B cell (primary cell): Measurements from ENCODE around the gene HNRNPD. TPM values are rescaled to one million over a fixed set of nuclear protein-coding genes. Genes with fewer than 3 reads are reported as not detected.

ENCODE experiments used
- ATAC-seq: fragments of 200-7000 bp; cut with Tn5 transposase; one replicate; pipeline ENCODE4 v1.10.0; 2021; ENCODE audit warnings: low read depth, mild to moderate bottlenecking, moderate number of reproducible peaks, moderate library complexity
- CTCF ChIA-PET: fragments of 350-600 bp; sonication (Branson Sonifier 250); formaldehyde crosslinking; loops from one replicate; lab custom pipeline; 2021; ENCODE audit warnings: antibody characterized with exemption, inconsistent platforms; lab: Charles Lee
- POLR2A ChIA-PET: fragments of 350-600 bp; sonication (Branson Sonifier 250); formaldehyde crosslinking; loops from one replicate; lab custom pipeline; 2021; ENCODE audit warnings: antibody characterized with exemption; lab: Charles Lee
- DNase-seq: peaks from one replicate; pipeline ENCODE4 v3.0.0; 2013
- H2AFZ ChIP-seq: 2 replicates; pipeline ENCODE4 v1.6.1; 2012; ENCODE audit warnings: mild to moderate bottlenecking, low read depth, low read length; ENCODE audit not compliant: insufficient read depth, poor library complexity, severe bottlenecking
- H3K27ac ChIP-seq, 2 donors: 1 replicate in 1 of 2; 2 replicates in 1 of 2; pipeline ENCODE4 v1.5.1; 2012 to 2013; ENCODE audit warnings: low read length in 2 of 2, mild to moderate bottlenecking in 2 of 2, moderate library complexity in 1 of 2
- H3K27me3 ChIP-seq, 4 experiments: fragments of 200-600 bp in 1 of 4; sonication (generic) in 1 of 4; replicated peaks in 1 of 4; 1 replicate in 2 of 4; 2 replicates in 2 of 4; pipeline versions ENCODE4 v1.6.1 to v1.7.0; 2013 to 2016; ENCODE audit warnings: low read length in 3 of 4, mild to moderate bottlenecking in 2 of 4, mixed read lengths in 1 of 4, moderate library complexity in 1 of 4; ENCODE audit not compliant: insufficient read depth in 4 of 4, control insufficient read depth in 3 of 4; ENCODE audit errors: control extremely low read depth in 1 of 4
- H3K36me3 ChIP-seq, 2 experiments: replicated peaks in 1 of 2; 1 replicate in 1 of 2; 2 replicates in 1 of 2; pipeline versions ENCODE4 v1.6.1 to v1.7.1; 2013; ENCODE audit warnings: low read length in 1 of 2; ENCODE audit not compliant: insufficient read depth in 2 of 2, control insufficient read depth in 1 of 2; ENCODE audit errors: control extremely low read depth in 1 of 2, extremely low read depth in 1 of 2
- H3K4me1 ChIP-seq, 2 donors: fragments of 200-600 bp in 1 of 2; sonication (generic) in 1 of 2; 1 replicate in 1 of 2; 2 replicates in 1 of 2; pipeline versions ENCODE4 v1.5.1 to v1.6.1; 2013 to 2017; ENCODE audit warnings: low read length in 2 of 2; ENCODE audit not compliant: control insufficient read depth in 2 of 2, insufficient read depth in 2 of 2
- H3K4me2 ChIP-seq: replicated peaks from 2 replicates; pipeline ENCODE3; 2012; ENCODE audit warnings: mild to moderate bottlenecking, low read depth, low read length; ENCODE audit not compliant: poor library complexity, severe bottlenecking
- H3K4me3 ChIP-seq, 5 experiments: fragments of 200-600 bp in 1 of 5; sonication (generic) in 1 of 5; 1 replicate in 3 of 5; 2 replicates in 2 of 5; pipeline versions ENCODE4 v1.5.1 to v1.7.0; 2011 to 2016; ENCODE audit warnings: low read length in 4 of 5, mild to moderate bottlenecking in 4 of 5, low read depth in 2 of 5, control low read depth in 1 of 5, moderate library complexity in 1 of 5; ENCODE audit not compliant: insufficient read depth in 1 of 5; ENCODE audit errors: control extremely low read depth in 1 of 5, extremely low read depth in 1 of 5
- H3K79me2 ChIP-seq: fragments of 200-600 bp; sonication (generic); one replicate; pipeline ENCODE4 v1.6.0; 2016; ENCODE audit warnings: low read length; ENCODE audit not compliant: control insufficient read depth, insufficient read depth
- H3K9ac ChIP-seq: fragments of 200-600 bp; sonication (generic); 2 replicates; pipeline ENCODE4 v1.6.1; 2017; ENCODE audit warnings: mild to moderate bottlenecking, low read length, moderate library complexity
- H3K9me3 ChIP-seq, 3 donors: one replicate each; pipeline versions ENCODE4 v1.6.1 to v1.7.1; 2013; ENCODE audit warnings: low read length in 2 of 3; ENCODE audit not compliant: control insufficient read depth in 2 of 3, insufficient read depth in 1 of 3; ENCODE audit errors: control extremely low read depth in 1 of 3
- H4K20me1 ChIP-seq: 2 replicates; pipeline ENCODE4 v1.6.0; 2012; ENCODE audit warnings: mild to moderate bottlenecking, low read length; ENCODE audit not compliant: insufficient read depth, control insufficient read depth, poor library complexity, severe bottlenecking
- H3K27ac Mint-ChIP-seq: one replicate; pipeline ENCODE4 v1.8.0; 2021; ENCODE audit warnings: mixed read lengths
- H3K27me3 Mint-ChIP-seq: one replicate; pipeline ENCODE4 v1.8.0; 2021; ENCODE audit warnings: mixed read lengths
- H3K4me1 Mint-ChIP-seq: one replicate; pipeline ENCODE4 v1.8.0; 2021; ENCODE audit warnings: mixed read lengths
- H3K4me3 Mint-ChIP-seq: one replicate; pipeline ENCODE4 v1.8.0; 2021; ENCODE audit warnings: mixed read lengths
- H3K9me3 Mint-ChIP-seq: one replicate; pipeline ENCODE4 v1.8.0; 2022; ENCODE audit warnings: mixed read lengths; ENCODE audit not compliant: insufficient read depth
- EZH2 ChIP-seq: IDR thresholded peaks from 2 replicates; pipeline ENCODE4 v1.6.1; 2012; ENCODE audit warnings: borderline replicate concordance, low read depth, mild to moderate bottlenecking, moderate library complexity, low read length; ENCODE audit not compliant: insufficient read depth, poor library complexity, severe bottlenecking
- WGBS: methylation state at CpG from one replicate; pipeline ENCODE4 v1.1.5; 2013; ENCODE audit warnings: missing lambda C conversion rate; ENCODE audit not compliant: insufficient coverage; 5-methylcytosine and 5-hydroxymethylcytosine counted together
- intact Hi-C: fragments of 100-400 bp; cut with micrococcal nuclease; formaldehyde crosslinking; loops from one replicate; pipeline ENCODE4 v1.10.0; 2022
- polyA plus RNA-seq: library from polyadenylated mRNA; depleted of rRNA; stranded (reverse); fragments of >200 nt; gene quantifications from 2 replicates; pipeline ENCODE4 v1.2.3, GENCODE V29; 2012
- total RNA-seq, 2 donors: library from RNA; stranded (reverse); fragments of 120-200 nt in 1 of 2; gene quantifications; 1 replicate in 1 of 2; 2 replicates in 1 of 2; pipeline versions ENCODE4 v1.2.3 to v1.2.4, GENCODE V29; 2013 to 2022
- TF ChIP-seq, protein P1 (sequence below): fragments of 200-600 bp; IDR thresholded peaks from one replicate; pipeline ENCODE4 v1.8.0; 2022; ENCODE audit warnings: antibody characterized with exemption, mild to moderate bottlenecking

The HNRNPD gene
- total and polyA plus RNA-seq, 2 donors (not counting 1 experiment from before 2014, with no cell fraction given) = 120 to 280 TPM

DNA sequence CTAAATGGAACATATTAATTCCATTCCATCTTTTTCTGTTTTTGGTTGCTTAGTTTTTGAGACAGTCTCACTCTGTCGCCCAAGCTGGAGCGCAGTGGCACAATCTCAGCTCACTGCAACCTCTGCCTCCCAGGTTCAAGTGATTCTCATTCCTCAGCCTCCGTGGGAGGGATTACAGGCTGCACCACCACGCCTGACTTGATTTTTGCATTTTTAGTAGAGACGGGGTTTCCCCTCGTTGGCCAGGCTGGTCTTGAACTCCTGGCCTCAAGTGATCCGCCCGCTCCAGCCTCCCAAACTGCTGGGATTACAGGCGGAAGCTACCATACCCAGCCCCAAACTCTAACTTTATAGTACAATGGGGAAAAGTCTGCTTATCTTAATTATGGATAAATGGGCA is 11.2 kb downstream of the HNRNPD start:
- Histone ChIP-seq H3K9me3 (no peaks in the 10 kb centered on the region), H3K9ac (no peak overlapping the region), H2AFZ (no peak overlapping the region), H3K27ac (peak overlapping the region; percentile 38 to 69), H4K20me1 (peaks cover 66% of the 10 kb centered on the region), H3K27me3 (no peaks in the 10 kb centered on the region), H3K36me3 (peaks cover 3 to 35% of the 10 kb centered on the region in 2 experiments), H3K4me2 (peak overlapping the region; percentile 42), H3K4me1 (peaks cover 49 to 78% of the 10 kb centered on the region in 2 donors), H3K79me2 (peaks cover 98% of the 10 kb centered on the region), H3K4me3 (no peak overlapping the region)
- WGBS = 64% methylated on average over 2 of the region's 9 CpGs
- Mint-ChIP-seq H3K27me3 (no peaks in the 10 kb centered on the region), H3K9me3 (no peaks in the 10 kb centered on the region), H3K4me3 (peak overlapping the region; percentile 50), H3K4me1 (peaks cover 78% of the 10 kb centered on the region), H3K27ac (peak overlapping the region; percentile 75)
- CTCF ChIA-PET = interaction anchor here (0.7 to 3.6 kb wide), 5 partner anchors 9 to 87 kb away, joined by 3 to 31 read pairs (median 3); no protein-coding TSS in a partner anchor
- POLR2A ChIA-PET = interaction anchor here (0.8 kb wide), 1 partner anchor 12 kb away, joined by 3 read pairs; the partner anchor contains the start of gene HNRNPD
- ATAC-seq (peak; percentile 28), DNase-seq (peak; percentile 32)
- TF ChIP-seq EZH2 = no peak
- TF ChIP-seq, protein P1, sequence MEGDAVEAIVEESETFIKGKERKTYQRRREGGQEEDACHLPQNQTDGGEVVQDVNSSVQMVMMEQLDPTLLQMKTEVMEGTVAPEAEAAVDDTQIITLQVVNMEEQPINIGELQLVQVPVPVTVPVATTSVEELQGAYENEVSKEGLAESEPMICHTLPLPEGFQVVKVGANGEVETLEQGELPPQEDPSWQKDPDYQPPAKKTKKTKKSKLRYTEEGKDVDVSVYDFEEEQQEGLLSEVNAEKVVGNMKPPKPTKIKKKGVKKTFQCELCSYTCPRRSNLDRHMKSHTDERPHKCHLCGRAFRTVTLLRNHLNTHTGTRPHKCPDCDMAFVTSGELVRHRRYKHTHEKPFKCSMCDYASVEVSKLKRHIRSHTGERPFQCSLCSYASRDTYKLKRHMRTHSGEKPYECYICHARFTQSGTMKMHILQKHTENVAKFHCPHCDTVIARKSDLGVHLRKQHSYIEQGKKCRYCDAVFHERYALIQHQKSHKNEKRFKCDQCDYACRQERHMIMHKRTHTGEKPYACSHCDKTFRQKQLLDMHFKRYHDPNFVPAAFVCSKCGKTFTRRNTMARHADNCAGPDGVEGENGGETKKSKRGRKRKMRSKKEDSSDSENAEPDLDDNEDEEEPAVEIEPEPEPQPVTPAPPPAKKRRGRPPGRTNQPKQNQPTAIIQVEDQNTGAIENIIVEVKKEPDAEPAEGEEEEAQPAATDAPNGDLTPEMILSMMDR = no peak
- intact Hi-C loops = loop anchor here (5.0 kb wide), 1 partner anchor 520 kb away; no protein-coding TSS in a partner anchor
